DLD1 (cell line): ENCODE data around the gene CELF6.
"Not testable (repeated sequence)": the region's sequence is repeated elsewhere in the genome, so short reads cannot be mapped to it uniquely, and the experiment has no call there.

Source experiments
- in situ Hi-C: cut with HindIII; loops from 2 replicates; pipeline ENCODE4 v1.10.0; 2017; ENCODE audit warnings: low sequenced_read_pairs

Gene CELF6

DNA sequence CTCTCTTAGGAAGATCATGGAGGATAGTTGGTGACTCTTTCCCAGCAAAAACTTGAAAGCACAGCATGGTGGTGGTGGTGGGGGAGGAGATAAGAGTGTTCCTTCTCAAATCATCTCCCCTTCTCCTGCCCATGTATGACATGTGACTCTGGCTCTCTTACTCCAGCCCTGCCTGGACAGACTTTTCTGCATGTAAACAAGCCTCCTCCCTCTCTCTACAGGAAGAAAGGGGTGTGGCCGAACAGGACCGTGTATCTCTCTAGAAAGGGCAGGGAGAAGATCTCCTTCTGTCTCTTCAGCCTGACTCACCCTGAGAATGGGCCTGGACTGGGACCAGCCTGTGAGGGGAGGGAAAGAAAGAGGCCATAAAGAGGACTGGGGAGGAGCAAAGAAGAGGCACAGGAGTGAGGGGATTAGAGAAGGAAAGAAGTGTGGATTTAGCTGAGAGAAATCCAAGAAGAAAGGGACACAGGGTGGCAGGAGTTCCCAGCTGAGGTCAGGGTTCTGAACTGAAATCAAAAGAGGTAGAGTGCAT lies 1.5 kb downstream of the CELF6 start:
- in situ Hi-C loops: no loop called here

DNA sequence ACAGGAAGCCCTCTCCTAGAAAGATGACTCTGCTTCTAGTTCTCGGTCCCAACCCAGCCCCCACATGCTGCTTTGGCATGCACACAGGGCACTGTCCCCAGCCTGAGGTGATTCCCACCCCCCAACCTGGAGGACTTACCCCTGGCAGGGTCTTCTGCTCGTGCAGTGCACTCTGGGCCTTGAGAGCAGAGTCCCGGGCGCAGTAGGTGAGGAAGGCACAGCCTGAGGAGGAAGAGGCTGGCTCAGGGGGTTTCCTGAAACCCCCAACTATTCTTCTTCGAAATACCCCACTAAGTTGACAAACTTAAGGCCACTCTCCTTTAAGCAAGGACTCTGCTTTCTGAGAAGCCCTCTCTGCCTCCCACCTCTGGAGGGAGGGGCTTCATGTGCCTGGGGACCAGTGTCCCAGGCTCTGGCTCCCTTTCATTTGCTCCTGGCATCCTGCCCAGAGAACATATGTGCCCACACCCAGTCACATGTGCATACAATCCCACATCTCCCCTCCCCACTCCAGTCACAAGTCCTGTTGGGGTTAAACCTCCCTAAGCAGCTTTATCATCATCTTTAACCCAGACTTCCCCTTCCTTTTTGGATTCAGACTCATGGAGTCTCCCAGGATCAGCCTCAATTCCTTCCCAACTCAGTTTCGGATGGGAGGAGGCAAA lies 4.1 kb downstream of the CELF6 start:
- in situ Hi-C loops: no loop called here

DNA sequence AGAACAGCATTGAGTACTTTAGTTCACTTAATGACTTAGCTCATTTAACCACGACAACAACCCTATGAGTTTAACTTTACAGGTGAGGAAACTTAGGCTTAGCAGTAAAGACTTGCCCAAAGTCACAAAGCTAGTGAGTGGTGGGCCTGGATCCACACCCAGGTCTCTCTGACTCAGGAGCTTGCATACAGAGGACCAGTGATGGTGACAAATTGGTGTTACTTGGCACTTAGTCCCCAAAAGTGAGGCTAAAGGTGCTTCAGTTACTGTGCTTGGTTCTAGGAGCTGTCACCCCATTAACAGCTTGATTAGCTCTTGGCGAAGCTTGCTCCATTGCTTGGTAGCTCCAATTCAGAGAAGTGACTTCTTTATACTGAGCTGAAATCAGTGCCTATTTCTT lies 6.1 kb downstream of the CELF6 start:
- in situ Hi-C loops: no loop called here

DNA sequence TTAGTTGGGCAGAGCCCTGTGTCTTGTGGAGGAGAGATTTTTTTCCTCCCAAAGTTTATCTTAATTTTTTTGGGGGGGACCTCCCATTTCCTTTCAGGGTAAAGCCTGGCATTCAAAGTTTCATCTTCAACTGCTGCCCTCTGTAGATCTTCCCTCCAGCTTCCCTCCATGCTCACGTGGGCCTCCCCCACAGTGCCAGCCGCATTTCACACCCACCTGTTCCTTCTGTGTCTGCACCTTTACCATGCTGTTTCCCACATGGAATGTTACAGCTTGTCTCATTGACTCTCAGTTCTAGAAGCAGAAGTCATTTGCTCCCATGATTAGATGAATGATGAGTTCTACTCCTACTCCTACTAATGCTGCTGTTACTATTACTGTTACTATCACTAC lies 6.5 kb downstream of the CELF6 start:
- in situ Hi-C loops: no loop called here

DNA sequence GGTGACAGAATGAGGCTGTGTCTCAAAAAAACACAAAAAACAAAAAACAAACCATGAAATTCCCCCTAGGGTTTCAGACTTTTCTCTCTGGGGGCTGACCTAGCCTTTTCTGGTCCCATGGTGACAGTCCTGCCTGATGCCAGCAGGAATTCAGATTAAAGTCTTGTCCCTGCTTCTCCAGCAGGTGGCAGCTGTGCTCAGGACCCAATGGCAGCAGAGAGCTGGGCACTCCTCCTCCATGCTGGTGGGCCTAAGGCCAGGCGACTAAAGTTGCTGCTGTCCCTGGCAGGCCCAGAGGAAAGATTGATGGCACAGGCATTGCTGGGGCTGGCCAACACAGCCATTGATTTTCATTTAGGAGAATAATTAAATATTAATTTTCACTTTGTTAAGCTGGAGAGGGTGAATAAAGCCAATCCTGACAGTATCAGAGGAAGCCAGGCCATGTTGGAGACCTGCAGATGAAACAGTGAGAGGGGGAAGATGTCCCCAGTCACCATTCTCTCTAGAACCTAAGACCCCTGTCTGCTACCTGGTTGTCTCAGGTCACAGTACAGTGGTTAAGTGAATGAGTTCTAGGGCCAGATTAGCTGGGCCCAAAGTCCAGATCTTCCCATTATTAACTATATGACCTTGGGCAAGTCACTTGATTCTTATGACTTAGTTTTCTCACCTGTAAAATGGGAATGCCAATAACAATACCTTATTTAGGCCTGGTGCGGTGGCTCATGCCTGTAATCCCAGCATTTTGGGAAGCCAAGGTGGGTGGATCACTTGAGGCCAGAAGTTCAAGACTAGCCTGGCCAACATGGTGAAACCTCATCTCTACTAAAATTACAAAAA lies 7.1 kb downstream of the CELF6 start:
- in situ Hi-C loops: no loop called here

DNA sequence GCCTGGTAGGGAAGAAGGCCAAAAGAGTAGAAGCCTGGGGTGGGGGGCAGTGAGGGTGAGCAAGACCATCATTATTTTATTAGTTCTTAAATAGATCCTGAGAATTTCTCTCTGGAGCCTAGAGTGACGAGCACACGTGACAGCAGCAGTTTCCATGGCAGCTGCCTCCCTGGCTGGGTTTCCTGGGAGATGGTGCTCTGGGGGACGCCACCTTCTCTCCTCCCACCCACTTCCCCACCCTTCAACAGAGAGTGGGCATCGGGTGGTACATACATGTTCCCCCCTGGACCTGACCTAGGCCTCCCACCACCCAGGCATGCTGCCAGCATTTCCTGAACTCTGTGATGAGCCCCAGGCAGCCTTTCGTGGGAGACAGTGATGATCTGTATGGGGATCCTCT lies 12.9 kb downstream of the CELF6 start:
- in situ Hi-C loops: no loop called here

DNA sequence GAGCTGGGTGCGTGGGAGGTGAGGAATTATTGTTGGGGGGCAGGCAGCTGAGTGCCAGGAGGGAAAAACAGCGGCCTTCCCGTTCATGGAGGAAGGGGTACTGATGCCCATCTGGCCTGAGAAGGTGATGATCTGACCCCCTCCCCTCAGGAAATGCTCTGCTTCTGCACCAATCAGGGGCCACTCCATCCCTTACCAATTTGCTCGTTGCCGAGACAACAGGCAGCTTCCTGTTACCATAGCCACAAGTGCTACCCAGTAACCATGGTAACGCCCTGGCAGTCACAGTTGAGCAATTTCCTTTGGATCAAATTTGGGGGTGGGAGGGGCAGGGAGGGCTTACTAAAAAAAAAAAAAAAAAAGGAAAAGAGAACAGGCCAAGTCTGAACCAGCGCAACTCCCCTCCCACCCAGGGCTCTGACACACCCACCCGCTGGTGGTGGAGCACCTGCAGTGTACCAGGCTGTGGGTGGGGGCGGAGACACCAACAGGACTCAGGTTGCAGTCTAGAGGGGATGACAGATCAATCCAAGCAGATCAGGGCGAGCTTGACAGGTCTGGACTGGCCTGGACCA lies 13.7 kb downstream of the CELF6 start:
- in situ Hi-C loops: no loop called here

DNA sequence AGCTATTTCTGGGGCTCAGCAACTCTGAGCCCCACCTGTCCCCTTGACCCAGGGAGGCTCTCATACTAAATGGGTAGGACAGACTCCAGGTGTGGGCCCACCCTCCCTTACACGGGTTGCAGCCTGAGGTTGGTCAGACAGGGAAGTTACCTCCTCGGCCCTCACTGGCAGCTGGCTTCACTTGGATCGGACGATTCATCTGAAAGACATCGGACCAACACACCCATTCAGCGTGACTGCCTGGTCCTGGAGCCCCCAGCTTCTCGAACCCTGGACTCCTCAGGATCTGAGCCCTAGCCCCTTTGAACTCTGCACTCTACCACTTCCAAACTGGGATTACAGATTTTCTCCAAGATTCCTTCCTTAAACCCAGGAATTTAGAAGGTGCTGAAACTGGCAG lies 15.4 kb downstream of the CELF6 start:
- in situ Hi-C loops: no loop called here

DNA sequence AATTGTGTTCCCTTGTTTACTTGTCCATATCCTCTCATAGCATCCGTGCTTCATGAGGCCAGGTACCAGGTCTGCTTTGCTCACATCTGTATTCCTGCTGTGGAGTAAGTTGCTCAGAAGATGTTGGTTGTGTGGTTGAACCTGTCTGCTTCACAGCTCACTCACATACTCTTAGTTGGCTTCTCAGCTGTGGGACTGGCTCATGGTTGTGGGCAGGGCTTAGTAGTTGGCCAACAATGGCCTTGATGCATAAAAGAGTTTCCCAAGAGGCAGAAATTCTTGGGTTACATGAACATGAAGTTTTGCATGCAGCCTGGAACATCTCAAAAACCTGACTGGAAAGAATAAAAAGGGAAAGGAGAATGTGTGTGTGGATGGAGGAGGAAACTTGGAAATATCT lies 17.0 kb downstream of the CELF6 start:
- in situ Hi-C loops: no loop called here

DNA sequence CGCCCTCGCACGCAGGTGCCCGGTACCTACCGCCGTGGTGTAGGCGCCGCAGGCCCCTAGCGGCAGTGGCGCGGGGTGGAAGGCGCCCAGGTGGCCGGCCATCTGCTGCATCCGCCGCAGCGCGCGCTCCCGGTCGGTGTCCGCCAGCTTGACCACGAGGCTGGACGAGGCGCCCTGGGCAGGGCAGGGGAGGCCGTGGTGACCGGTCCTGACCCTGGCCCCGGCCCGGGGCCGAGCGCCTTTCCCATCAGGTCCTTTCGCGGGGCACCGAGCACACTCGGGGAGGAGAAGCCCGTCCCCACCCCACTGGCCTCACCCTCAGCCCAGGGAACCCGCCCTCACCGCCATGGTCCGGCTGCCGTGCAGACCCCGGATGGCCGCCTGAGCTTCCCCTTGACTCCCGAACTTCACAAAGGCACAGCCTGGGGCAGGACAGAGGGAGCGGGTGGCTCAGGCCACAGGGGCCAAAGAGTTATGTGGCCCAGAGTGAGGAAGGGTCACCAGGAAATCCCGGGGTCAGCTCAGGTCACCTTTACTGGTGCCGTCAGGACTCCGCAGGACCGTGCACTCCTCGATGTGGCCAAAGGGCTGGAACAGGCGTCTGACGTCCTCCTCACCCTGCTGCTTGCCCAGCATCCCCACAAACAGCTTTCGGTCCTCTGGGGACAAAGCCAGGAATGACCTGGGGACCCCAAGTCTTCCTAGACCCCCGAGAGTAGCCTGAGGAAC lies 30.2 kb downstream of the CELF6 start:
- in situ Hi-C loops: no loop called here

DNA sequence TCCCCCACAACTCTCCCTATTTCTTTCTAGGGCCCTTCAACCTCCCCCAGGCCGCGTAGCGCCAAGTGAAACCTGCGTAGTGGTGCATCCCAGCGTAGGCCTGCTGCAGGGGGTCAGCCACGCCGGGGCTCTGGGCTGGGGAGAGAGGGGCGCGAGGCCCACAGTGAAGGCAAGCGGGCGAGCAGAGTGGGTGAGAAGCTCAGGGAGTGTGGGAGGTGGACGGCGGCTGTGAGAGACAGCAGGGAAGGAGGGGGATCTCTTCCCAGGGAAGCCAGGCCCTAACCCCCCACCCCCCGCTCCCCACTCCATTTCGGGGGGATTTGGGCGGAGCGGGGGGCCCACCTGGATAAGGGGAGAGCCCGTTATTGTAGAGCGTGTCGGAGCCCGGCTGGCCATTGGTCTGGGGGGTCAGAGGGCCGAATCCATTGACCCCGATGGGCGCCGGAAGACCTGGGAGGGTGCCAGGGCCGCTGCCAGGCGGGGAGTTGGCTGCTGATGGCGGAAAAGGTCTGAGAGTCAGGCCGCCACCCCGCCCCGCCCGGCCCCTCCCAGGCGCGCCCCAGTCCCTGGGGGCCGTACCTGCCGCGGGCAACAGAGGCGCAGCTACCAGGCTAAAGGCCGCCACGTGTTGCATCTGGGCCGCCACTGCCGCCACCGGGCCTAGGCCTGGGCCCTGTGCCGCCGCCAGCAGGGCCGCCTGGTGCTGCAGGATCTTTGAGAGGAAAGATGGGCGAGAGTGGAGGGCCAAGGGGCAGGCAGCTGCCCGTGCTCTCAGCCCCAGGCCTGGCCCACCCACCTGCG lies 31.0 kb downstream of the CELF6 start:
- in situ Hi-C loops: no loop called here

DNA sequence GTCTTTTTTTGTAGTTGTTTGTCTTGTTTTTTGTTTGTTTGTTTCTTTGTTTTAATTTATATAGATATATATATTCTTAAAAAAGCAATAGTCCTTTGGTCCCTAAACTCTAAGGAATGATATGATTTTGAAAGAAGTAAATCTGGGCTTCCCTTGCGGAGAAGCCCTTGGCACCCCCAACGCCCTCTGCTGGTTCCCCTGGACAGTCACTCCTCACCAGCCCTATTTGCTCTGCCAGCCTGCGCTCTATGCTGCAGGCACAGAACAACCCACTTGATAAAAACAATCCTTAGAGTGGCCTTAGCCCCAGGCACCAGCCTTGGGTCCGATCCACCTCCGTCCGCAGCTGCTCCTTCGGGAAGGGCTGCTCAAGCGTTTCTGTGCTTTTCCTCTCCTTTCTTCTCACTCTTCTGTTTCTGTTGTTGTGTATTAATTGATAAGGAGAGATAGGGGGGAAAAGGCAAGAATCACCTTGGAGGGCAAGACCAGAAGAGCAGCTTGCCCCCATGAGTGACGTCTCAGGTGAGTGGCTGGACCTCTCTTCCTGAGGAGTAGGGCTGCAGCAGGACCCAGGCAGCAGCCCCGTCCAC lies 33.9 kb downstream of the CELF6 start:
- in situ Hi-C loops: no loop called here

DNA sequence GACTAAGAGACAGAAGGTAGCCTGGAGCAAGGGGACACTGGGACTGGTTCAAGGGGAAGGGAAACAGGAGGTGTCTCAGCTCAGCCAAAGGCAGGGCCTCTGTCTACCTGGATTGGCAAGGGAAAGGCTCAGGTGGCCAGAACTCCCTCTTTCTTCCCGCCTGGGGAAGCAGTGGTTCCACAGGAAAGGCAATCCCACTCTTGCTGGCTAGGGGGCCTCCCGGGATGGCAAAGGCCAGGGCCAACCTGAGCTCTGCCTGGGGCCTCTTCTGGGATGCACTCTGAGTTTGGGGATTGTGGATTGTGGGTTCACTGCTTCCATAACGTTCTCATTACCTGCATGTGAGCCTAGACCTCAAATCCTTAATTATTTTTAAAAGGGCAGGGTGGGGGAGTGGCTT lies 34.6 kb downstream of the CELF6 start:
- in situ Hi-C loops: no loop called here

DNA sequence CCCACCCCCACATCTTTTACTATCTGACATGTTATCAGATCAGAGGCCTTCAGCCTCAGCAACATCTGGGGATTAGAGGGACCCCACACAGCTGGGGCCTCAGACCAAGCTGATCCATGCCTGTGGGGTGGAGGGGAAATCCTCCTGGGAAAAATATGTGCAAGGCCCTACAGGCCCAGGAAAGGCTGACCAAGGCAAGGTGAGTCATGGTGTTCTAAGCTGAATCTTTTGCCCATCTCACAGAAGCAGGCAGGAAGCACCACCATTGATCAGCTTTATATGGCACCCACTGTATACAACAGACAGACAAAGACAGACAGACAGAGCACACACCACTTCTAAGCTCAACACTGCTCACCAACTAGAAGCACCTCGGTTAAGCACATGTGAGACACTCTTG lies 35.2 kb downstream of the CELF6 start:
- in situ Hi-C loops: no loop called here

DNA sequence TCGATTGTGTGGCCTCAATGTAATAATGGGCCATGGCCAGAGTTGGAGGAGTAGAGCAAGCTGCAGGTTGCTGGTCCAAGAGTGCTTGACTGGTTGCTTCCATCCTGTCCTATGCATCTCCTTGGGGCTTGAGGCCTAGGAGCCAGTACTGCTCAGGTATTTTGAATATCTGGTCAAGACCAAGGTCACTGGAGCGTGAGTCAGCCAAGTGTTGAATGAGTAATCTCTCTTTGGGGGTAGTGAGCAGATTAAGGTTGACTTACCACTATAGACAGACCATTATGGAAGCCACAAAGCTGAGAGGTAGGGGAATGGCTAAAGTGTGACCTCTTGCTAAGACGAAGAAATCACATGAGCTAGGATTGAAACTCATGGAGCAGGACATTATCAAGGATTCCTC lies 38.2 kb downstream of the CELF6 start:
- in situ Hi-C loops: no loop called here

DNA sequence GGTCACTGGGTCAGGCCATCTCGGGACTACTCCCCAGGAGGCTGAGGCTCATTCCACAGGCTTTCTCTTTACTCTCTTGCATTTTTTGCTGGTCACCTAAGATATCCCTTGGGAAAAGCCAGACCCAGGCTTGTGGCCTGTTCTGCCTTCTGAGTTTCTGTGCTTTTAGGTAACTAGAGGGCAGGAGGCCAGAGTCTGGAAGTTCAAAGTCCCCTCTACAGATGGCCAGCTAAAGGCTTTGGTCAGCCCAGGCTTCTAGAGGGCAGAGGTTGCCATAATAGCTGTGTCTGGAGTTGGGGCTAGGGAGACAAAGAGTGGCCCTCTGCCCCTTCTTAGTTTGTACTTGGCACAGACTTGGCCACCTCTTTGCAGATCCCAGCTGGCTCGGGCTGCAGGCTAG lies 39.2 kb downstream of the CELF6 start:
- in situ Hi-C loops: no loop called here

DNA sequence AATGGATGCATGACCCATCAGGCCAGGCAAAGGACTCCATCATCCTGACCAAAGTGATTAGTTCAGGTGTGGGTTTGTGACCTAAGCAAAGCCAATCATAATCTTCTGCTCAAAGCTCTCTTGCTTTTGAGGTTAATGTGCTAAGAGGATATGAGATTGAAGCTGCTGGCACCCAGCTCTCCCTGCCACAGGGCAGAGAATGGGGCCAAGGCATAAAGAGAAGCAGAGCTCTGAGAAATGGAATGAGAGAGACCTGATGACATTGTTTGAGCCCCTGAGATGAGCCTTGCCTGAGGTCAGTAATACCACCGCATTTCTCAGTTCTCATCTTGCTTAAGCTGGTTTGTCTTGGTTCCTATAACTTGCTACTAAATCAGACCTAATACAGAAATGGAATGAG lies 41.2 kb downstream of the CELF6 start:
- in situ Hi-C loops: no loop called here

DNA sequence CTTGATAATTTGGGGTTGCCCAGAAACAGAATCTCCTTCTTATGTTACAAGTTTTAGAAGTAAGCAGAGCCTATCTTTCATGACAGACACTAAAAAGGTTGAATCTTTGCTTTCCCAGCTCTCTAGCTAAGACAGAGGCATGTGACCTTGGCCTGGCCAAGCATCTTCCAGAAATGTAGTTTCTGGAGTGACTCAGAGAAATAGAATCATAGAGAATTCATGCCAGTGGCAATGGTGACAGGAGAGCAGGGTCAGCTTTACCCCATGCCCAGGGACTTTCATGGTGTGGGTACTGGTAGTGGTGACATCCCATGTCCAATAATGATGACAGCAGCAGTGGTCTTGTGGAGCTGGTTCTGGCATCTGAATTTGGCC lies 43.6 kb downstream of the CELF6 start:
- in situ Hi-C loops: no loop called here

DNA sequence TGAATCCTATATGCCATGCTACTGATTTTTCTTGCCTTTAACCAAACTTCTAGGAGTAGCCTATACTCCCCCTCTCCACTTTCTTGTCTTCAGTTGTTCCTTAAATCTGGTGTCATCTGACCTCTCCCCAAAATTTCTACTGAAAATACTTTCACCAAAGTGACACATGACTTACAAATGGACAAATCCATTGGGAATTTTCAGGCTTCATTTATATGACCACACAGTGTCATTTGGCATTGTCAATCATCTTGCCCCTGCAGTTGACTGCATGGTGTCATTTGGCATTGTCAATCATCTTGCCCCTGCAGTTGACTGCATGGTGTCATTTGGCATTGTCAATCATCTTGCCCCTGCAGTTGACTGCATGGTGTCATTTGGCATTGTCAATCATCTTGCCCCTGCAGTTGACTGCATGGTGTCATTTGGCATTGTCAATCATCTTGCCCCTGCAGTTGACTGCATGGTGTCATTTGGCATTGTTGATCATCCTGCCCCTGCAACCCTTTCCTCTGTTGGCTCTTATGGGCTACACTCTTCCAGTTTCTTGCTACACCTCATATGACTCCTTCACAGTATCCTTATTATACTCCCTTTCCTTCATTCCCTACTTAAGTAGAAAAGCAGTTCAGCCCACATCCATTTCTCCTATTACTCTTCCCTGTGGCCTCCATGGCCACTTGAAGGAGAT lies 44.2 kb downstream of the CELF6 start:
- in situ Hi-C loops: not testable (repeated sequence)

DNA sequence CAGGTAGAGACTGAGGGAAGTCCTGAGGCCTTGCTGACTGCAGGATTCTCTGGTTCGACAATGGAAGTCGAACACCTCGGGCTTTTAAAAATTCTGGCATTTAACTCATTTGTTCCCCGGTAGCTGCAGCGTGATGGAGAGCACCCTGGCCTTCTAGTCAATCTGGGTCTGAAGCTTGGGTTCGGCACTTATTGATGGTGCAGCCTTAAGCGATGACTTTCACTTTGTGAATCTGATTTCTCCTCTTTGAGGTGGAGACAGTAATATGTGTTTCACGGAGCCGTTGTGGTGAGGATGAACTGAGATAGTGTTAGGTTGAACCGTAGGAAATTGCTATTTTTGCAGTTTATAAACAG lies 47.0 kb downstream of the CELF6 start:
- in situ Hi-C loops: no loop called here
